ENCODE results near the gene LSM6.

DNA sequence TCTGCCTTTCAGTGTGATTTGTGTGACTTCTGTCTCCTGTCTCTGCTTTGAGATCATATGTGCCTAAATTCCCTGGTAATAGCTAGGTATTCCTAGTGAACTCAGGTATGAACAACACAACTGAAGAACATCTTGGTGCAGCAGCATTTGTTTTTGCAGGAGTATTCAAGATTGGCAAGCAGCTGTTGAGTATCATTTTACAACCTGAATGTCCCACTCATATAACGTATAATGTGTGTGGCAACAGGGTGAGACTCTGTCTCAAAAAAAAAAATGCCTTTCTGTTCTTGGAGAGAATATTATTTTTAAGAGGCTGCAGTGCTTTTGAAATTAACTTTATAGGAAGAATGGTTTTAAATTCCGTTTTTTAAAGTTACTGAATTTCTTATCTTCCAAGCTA lies 7.7 kb downstream of the LSM6 start:
- TF ChIP-seq, protein P1, sequence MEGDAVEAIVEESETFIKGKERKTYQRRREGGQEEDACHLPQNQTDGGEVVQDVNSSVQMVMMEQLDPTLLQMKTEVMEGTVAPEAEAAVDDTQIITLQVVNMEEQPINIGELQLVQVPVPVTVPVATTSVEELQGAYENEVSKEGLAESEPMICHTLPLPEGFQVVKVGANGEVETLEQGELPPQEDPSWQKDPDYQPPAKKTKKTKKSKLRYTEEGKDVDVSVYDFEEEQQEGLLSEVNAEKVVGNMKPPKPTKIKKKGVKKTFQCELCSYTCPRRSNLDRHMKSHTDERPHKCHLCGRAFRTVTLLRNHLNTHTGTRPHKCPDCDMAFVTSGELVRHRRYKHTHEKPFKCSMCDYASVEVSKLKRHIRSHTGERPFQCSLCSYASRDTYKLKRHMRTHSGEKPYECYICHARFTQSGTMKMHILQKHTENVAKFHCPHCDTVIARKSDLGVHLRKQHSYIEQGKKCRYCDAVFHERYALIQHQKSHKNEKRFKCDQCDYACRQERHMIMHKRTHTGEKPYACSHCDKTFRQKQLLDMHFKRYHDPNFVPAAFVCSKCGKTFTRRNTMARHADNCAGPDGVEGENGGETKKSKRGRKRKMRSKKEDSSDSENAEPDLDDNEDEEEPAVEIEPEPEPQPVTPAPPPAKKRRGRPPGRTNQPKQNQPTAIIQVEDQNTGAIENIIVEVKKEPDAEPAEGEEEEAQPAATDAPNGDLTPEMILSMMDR (IDR thresholded peaks at IDR 0.05) = no peak
- TF ChIP-seq EP300 (IDR thresholded peaks at IDR 0.05) = no peak
